Erythroblast (primary cell): ENCODE measurements around the gene LDLR.

ENCODE experiments used
- GATA1 ChIP-seq: IDR thresholded peaks from 2 replicates; pipeline ENCODE4 v1.6.1; 2011; ENCODE audit warnings: low read depth, mild to moderate bottlenecking, control low read depth, low read length, moderate library complexity
- POLR2A ChIP-seq: IDR thresholded peaks from 2 replicates; pipeline ENCODE4 v1.6.1; 2011; ENCODE audit warnings: mild to moderate bottlenecking, low read length

- TF ChIP-seq POLR2A (no peak), GATA1 (no peak)
These were observed 53.4 kb downstream of the LDLR start for GRCh38 chr19:11142528-11143171.
